ENCODE results near the gene PIWIL4.

Gene PIWIL4

GRCh38 chr11:94666792-94667721 is 99.9 kb downstream of the PIWIL4 start:
- no peak for DNase-seq

- no peak for DNase-seq
These were observed 101.1 kb downstream of the PIWIL4 start for GRCh38 chr11:94668212-94668793.

GRCh38 chr11:94669023-94669422 is 101.9 kb downstream of the PIWIL4 start:
- DNase-seq = no peak
